ENCODE results near the gene MNX1. TPM values are rescaled to one million over a fixed set of nuclear protein-coding genes. Genes with fewer than 3 reads are reported as not detected.

The MNX1 gene
- polyA plus RNA-seq, 1 experiment, result not detected

DNA sequence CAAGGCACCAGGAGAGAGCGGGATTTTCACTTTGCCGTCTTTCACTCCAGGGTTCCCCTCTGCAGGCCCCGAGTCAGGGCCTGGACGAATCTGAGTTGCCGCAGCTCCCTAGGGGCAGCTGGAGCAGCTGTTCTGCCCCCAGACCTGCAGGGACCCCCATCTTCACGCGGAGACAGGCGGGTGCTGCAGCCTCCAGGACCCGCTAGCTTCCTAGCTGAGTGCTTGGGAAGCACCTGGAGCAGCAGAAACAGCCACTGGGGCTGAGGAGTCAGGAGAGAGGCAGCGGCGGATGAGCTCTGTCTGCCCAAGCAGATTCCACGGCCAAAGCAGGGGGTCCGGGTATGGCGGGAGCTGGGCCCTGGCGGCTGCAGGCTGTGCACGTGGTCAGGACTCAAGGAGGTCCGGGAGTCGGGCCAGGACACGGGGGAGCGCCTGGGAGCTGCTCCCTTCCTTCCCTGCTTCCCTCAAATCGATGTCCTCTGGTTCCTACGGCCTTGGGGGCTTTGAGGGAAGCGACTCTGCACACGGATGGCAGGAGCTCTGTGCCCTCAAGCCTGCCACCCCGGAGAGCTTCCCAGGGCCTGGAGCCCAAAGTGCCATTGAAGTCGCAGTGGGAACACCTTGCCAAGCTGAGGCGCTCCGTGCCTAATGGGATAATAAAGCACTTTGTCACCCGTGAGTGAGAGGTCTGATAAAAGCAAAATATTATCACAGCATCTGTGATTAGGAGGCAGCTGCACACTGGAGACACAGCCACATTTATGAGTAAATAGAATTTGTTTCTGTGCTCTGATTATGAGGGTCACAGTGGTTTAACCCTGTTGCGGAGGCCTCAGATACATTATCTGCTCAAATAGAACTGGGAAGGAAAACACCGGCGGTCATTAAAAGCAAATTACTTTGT, 17.2 kb downstream of the MNX1 start:
- H3K9me3 ChIP-seq (ENCODE audit: control insufficient read depth, insufficient read depth, low read length), result no peaks in the 10 kb centered on the region; the same call in 1 of the 2 replicates
- TF ChIP-seq, protein P1, sequence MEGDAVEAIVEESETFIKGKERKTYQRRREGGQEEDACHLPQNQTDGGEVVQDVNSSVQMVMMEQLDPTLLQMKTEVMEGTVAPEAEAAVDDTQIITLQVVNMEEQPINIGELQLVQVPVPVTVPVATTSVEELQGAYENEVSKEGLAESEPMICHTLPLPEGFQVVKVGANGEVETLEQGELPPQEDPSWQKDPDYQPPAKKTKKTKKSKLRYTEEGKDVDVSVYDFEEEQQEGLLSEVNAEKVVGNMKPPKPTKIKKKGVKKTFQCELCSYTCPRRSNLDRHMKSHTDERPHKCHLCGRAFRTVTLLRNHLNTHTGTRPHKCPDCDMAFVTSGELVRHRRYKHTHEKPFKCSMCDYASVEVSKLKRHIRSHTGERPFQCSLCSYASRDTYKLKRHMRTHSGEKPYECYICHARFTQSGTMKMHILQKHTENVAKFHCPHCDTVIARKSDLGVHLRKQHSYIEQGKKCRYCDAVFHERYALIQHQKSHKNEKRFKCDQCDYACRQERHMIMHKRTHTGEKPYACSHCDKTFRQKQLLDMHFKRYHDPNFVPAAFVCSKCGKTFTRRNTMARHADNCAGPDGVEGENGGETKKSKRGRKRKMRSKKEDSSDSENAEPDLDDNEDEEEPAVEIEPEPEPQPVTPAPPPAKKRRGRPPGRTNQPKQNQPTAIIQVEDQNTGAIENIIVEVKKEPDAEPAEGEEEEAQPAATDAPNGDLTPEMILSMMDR (IDR thresholded peaks at IDR 0.05; ENCODE audit: low read depth, low read length), result no peak
- H3K4me3 ChIP-seq (ENCODE audit: low read depth, low read length), result no peak overlapping the region
- no peak overlapping the region for H3K27ac ChIP-seq (ENCODE audit: low read depth, low read length)
- ChIA-PET POLR2A (interaction anchor here (0.6 kb wide), 1 partner anchor 43 kb away, joined by 3 read pairs; no protein-coding TSS in a partner anchor), CTCF (no interaction called here)
- no peak for DNase-seq (ENCODE audit: low read depth, low spot score)
- peaks cover 41% of the 10 kb centered on the region for H3K27me3 ChIP-seq (ENCODE audit: control insufficient read depth, insufficient read depth, low read length)

DNA sequence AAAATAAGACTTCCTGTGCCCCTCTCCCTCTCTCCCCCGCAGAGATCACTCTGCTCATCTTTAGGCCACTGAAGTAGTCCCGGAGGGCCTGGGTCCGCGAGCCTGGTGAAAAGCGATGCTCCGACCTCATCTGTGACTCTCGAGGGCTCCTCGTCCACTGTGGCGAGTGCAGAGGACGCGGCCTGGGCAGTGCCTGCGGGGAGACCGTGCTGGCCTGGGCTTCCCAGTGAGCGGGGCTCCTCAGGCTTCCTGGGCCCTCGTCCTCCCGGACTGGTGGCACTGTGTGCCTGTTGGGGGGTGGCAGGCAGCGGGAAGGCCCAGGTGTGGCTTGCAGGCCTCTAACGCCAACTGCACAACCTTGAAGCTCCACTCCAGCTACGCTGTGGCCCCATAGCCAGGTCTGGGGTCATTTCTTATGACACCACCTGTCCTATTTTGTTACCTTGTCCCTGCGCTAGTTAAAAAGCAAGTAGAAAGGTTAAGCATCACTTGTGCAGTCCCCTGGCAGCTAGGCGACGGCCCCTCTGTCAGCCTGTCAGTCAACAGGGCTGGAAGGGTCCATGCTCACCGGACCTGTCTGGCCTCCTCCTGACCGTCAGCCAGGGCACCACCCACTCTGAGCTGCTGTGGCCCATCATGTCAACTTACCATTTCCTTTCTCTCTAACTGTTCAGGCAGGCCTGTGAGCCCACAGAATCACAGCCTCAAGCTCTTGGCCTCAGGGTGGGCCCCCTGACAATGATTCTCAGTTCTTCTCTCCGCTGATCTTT, 20.5 kb downstream of the MNX1 start:
- Histone ChIP-seq H3K4me3 (ENCODE audit: low read depth, low read length) (no peak overlapping the region), H3K9me3 (ENCODE audit: control insufficient read depth, insufficient read depth, low read length) (no peaks in the 10 kb centered on the region; the same call in 1 of the 2 replicates), H3K27ac (ENCODE audit: low read depth, low read length) (no peak overlapping the region), H3K27me3 (ENCODE audit: control insufficient read depth, insufficient read depth, low read length) (peaks cover 34% of the 10 kb centered on the region)
- ChIA-PET CTCF (interaction anchor here (0.9 kb wide), 1 partner anchor 40 kb away, joined by 3 read pairs; no protein-coding TSS in a partner anchor), POLR2A (no interaction called here)
- no peak for DNase-seq (ENCODE audit: low read depth, low spot score)
- TF ChIP-seq, protein P1 (IDR thresholded peaks at IDR 0.05; ENCODE audit: low read depth, low read length), result no peak

DNA sequence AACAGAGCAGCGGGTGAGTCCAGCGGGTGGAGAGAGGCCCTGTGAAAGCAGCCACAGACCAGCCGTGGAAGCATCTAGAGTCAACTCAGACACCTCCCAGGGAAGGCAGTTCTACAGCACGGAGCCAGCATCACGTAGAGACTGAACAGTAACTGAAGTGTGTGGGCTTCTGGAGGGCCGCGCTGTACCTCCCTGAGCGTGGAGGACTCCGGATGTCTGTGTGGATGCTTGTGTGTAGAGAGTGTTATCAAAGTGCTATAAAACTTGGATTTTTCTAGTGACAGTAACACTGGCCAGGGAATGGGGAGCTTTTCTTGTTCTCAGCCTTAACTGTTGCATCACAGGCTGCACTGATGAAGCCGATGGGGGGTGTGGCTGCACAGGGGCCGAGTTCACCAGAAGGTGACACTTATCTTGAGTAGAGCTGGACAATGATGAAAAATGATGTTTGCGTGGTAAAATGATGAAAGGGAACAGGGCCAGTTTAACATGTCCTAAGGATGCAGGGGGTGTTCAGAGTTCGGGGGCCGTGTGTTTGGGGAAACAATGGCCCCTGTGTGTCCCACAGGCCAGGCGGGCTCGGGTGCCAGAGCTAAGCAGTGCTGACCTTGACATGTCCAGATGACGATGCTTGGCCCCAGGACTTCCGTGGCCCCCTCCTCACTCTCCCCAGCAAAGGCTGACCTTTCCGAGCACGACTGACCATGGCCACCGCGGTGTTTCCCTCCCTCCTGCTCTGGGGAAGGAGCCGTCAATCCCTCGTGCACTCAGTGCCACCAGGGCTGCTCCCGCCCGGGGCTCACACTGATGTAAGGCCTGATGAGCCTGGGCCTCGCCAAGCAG, 21.9 kb downstream of the MNX1 start:
- ChIA-PET POLR2A (no interaction called here), CTCF (no interaction called here)
- Histone ChIP-seq H3K27me3 (ENCODE audit: control insufficient read depth, insufficient read depth, low read length) (peaks cover 27% of the 10 kb centered on the region), H3K27ac (ENCODE audit: low read depth, low read length) (no peak overlapping the region), H3K4me3 (ENCODE audit: low read depth, low read length) (no peak overlapping the region), H3K9me3 (ENCODE audit: control insufficient read depth, insufficient read depth, low read length) (no peaks in the 10 kb centered on the region; the same call in 1 of the 2 replicates)
- DNase-seq (ENCODE audit: low read depth, low spot score), result no peak
- TF ChIP-seq, protein P1 (IDR thresholded peaks at IDR 0.05; ENCODE audit: low read depth, low read length), result no peak

DNA sequence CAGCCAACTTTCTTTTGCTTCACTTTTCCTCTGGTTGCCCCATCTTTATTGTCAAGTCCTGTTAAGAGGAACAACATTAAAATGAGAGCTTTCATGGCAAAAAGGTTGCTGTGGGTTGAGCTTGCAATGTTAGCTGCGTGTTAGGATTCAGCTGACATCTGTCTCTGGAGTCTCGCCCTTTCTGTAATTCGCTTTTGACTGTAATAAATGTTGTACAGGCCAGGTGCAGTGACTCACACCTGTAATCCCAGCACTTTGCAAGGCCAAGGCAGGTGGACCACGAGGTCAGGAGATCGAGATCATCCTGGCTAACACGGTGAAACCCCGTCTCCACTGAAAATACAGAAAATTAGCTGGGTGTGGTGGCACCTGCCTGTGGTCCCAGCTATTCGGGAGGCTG, 24.1 kb downstream of the MNX1 start:
- ChIA-PET CTCF (interaction anchor here (0.7 kb wide), 1 partner anchor 37 kb away, joined by 5 read pairs; no protein-coding TSS in a partner anchor), POLR2A (no interaction called here)
- no peak overlapping the region for H3K4me3 ChIP-seq (ENCODE audit: low read depth, low read length)
- H3K9me3 ChIP-seq (ENCODE audit: control insufficient read depth, insufficient read depth, low read length), result no peaks in the 10 kb centered on the region; the same call in 1 of the 2 replicates
- H3K27me3 ChIP-seq (ENCODE audit: control insufficient read depth, insufficient read depth, low read length), result peaks cover 12% of the 10 kb centered on the region
- H3K27ac ChIP-seq (ENCODE audit: low read depth, low read length), result no peak overlapping the region
- TF ChIP-seq, protein P1 (IDR thresholded peaks at IDR 0.05; ENCODE audit: low read depth, low read length), result no peak
- no peak for DNase-seq (ENCODE audit: low read depth, low spot score)
